ENCODE data around the gene MIPEP.

DNA sequence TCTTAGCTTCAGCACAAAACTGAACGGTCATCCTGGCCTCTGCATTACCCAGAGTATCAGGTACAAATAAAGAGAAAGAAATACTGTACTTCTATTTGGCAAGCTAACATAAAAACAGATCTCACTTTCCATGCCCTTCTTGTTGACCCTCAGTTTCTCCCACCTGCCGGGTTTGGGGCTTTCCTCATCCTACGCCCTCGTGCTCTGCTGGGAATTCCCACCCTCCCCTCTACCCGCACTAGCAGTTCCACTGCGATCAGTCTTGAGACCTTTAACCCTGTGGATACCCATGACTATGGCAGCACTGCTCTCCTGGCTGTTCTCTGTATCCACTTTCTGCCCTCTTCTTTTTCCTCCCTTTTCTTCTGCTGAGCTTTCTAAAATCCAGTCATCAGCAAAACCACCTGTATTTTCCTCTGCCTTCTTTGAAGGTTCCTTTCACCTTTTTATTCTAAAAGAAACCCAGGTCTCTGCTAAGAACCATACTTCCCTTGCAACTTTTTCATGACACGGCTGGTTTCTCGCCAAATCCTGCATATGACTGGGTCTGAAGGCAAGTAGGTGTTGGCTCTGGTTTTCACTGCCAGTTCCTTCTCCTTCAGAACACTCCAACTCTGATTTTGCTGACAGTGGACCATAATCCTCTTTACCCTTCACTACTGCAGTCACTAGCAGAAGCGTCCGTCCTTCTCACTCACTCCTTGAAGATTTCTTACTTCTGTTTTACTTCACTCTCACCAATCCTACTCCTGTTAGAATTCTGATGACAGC is 99.4 kb downstream of the MIPEP start:
- TF ChIP-seq, protein P1, sequence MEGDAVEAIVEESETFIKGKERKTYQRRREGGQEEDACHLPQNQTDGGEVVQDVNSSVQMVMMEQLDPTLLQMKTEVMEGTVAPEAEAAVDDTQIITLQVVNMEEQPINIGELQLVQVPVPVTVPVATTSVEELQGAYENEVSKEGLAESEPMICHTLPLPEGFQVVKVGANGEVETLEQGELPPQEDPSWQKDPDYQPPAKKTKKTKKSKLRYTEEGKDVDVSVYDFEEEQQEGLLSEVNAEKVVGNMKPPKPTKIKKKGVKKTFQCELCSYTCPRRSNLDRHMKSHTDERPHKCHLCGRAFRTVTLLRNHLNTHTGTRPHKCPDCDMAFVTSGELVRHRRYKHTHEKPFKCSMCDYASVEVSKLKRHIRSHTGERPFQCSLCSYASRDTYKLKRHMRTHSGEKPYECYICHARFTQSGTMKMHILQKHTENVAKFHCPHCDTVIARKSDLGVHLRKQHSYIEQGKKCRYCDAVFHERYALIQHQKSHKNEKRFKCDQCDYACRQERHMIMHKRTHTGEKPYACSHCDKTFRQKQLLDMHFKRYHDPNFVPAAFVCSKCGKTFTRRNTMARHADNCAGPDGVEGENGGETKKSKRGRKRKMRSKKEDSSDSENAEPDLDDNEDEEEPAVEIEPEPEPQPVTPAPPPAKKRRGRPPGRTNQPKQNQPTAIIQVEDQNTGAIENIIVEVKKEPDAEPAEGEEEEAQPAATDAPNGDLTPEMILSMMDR (IDR thresholded peaks at IDR 0.05), result no peak
- TF ChIP-seq POLR2A (IDR thresholded peaks at IDR 0.05) (no peak), POLR2AphosphoS5 (IDR thresholded peaks at IDR 0.05) (no peak), EP300 (IDR thresholded peaks at IDR 0.05) (no peak)
